Measurements from ENCODE around the gene ARHGAP33. TPM values are rescaled to one million over a fixed set of nuclear protein-coding genes. Genes with fewer than 3 reads are reported as not detected.

ARHGAP33 gene
- 1 to 10 TPM; 1.3 to 1.4 TPM for total RNA-seq

- peak within 1 kb of the TSS; percentile 43 to 58 for H3K27ac ChIP-seq
- H3K4me3 ChIP-seq = peak within 1 kb of the TSS; percentile 89 to 93
- H3K9me3 ChIP-seq = no peaks in the 10 kb centered on the region
- no peaks in the 10 kb centered on the region for H3K36me3 ChIP-seq
- peaks cover 0 to 15% of the 10 kb centered on the region in 2 donors for H3K4me1 ChIP-seq
- DNase-seq (ENCODE audit: low spot score) = peak; percentile 99
- no peak for TF ChIP-seq CTCF (IDR thresholded peaks at IDR 0.05)
- no peaks in the 10 kb centered on the region for H3K27me3 ChIP-seq
Observed at GRCh38 chr19:35775298-35776101, at the start of gene ARHGAP33. ARHGAP33 (plus strand) TSS chr19:35775564; CDS start chr19:35775659, 95 bp downstream.

GRCh38 chr19:35727053-35727955 lies 48.1 kb upstream of the ARHGAP33 start:
- Histone ChIP-seq H3K9me3 (no peaks in the 10 kb centered on the region), H3K4me3 (no peak overlapping the region), H3K36me3 (peaks cover 98% of the 10 kb centered on the region), H3K27ac (no peak overlapping the region), H3K4me1 (no peaks in the 10 kb centered on the region), H3K27me3 (no peaks in the 10 kb centered on the region)
- DNase-seq (ENCODE audit: low spot score) = no peak
- no peak for TF ChIP-seq CTCF (IDR thresholded peaks at IDR 0.05)

GRCh38 chr19:35727956-35728706 lies 47.2 kb upstream of the ARHGAP33 start:
- DNase-seq (ENCODE audit: low spot score) = no peak

GRCh38 chr19:35729021-35729420 lies 46.3 kb upstream of the ARHGAP33 start:
- Histone ChIP-seq H3K4me1 (no peaks in the 10 kb centered on the region), H3K36me3 (peaks cover 89% of the 10 kb centered on the region), H3K27me3 (no peaks in the 10 kb centered on the region), H3K9me3 (no peaks in the 10 kb centered on the region), H3K27ac (no peak overlapping the region), H3K4me3 (no peak overlapping the region)
- DNase-seq (ENCODE audit: low spot score) = no peak
- TF ChIP-seq CTCF (IDR thresholded peaks at IDR 0.05) = no peak

More at GRCh38 chr19:35727956-35728706, 47.2 kb upstream of the ARHGAP33 start:
- Histone ChIP-seq H3K27me3 (no peaks in the 10 kb centered on the region), H3K4me1 (no peaks in the 10 kb centered on the region), H3K9me3 (no peaks in the 10 kb centered on the region), H3K27ac (no peak overlapping the region), H3K4me3 (no peak overlapping the region), H3K36me3 (peaks cover 98% of the 10 kb centered on the region)
- TF ChIP-seq CTCF (IDR thresholded peaks at IDR 0.05) = no peak

GRCh38 chr19:35729763-35730162 lies 45.6 kb upstream of the ARHGAP33 start:
- DNase-seq (ENCODE audit: low spot score) = no peak
- Histone ChIP-seq H3K27ac (no peak overlapping the region), H3K36me3 (peaks cover 87% of the 10 kb centered on the region), H3K4me1 (no peaks in the 10 kb centered on the region), H3K27me3 (no peaks in the 10 kb centered on the region), H3K4me3 (no peak overlapping the region), H3K9me3 (no peaks in the 10 kb centered on the region)
- no peak for TF ChIP-seq CTCF (IDR thresholded peaks at IDR 0.05)

All from right atrium auricular region (tissue), 2 donors.